ENCODE data around the gene C16orf90.

- TF ChIP-seq EP300 (IDR thresholded peaks at IDR 0.05; ENCODE audit: low read depth), result no peak
- no peak for TF ChIP-seq CTCF (IDR thresholded peaks at IDR 0.05)
- no peak for TF ChIP-seq POLR2AphosphoS5 (IDR thresholded peaks at IDR 0.05)
- TF ChIP-seq POLR2A (IDR thresholded peaks at IDR 0.05), result no peak
These were observed 2.9 kb downstream of the C16orf90 start for GRCh38 chr16:3492356-3492755.
